ENCODE measurements around the gene SUPV3L1.
"Not testable (repeated sequence)": the region's sequence is repeated elsewhere in the genome, so short reads cannot be mapped to it uniquely, and the experiment has no call there.

SUPV3L1 gene

DNA sequence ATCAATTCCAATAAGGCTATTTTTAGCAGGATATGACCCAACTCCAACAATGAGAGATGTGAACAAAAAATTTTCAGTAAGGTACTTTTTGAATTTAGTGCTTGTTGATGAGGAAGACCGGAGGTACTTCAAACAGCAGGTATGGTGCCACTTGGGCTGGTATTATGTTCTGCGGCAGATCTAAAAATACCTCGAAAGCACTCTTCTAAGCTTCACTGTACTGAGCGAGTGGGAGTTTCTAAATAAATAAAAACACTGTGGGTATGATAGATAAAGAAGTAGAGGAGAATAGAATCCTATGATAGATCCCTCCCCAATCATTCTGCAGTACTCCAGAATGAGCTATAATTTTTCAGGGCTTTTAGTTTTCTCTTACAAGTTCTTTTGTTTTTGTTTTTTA lies 11.5 kb upstream of the SUPV3L1 start:
- Histone ChIP-seq H3K9ac (ENCODE audit: low read length) (no peak overlapping the region), H3K36me3 (ENCODE audit: insufficient read depth, low read length) (peaks cover 21% of the 10 kb centered on the region), H3K27me3 (ENCODE audit: control insufficient read depth in 1 of 2, insufficient read depth in 2 of 2, low read length in 2 of 2) (no peaks in the 10 kb centered on the region), H3K4me3 (ENCODE audit: low read depth in 1 of 2, low read length in 2 of 2) (no peak overlapping the region), H3K4me1 (ENCODE audit: insufficient read depth, low read length) (no peaks in the 10 kb centered on the region), H3K27ac (ENCODE audit: low read depth, low read length) (no peak overlapping the region), H3K9me3 (ENCODE audit: low read length) (no peaks in the 10 kb centered on the region)

DNA sequence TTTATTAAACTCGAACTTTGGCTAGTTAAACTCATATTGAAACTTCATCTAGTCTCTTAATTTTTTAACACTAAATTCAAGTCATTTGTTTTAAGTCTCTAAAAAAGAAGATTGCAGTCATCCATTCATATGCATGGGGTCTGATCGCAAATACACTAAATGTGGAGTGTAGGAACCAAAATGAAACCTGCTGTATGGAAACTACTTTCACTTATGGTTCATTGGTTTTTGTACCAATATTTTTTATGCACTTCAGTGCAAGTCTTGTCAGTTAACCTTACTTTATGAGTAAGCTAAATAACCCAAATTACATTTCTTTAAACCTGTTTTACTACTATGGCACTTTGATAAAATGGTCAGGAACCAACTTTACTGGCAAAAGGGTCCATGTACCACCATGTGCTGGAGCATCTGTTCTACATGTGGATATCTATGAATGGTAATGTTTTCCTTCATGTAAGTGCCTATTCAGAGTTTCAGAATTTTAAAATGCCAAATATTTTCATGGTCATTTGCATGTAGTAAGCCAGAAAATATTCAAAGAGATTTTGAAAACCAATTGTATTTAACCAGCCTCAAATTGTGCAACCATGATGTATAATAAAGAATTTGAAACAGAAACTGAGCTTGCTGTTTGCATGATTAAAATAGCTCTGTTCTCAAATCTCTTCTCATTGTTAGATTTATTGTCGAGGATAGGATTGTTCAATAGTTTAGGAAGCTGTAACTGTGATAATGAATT lies 7.6 kb upstream of the SUPV3L1 start:
- no peak overlapping the region for H3K4me3 ChIP-seq (ENCODE audit: low read depth in 1 of 2, low read length in 2 of 2)
- H3K4me1 ChIP-seq (ENCODE audit: insufficient read depth, low read length): no peaks in the 10 kb centered on the region
- no peak overlapping the region for H3K9ac ChIP-seq (ENCODE audit: low read length)
- no peaks in the 10 kb centered on the region for H3K27me3 ChIP-seq (ENCODE audit: control insufficient read depth in 1 of 2, insufficient read depth in 2 of 2, low read length in 2 of 2)
- H3K27ac ChIP-seq (ENCODE audit: low read depth, low read length): no peak overlapping the region
- H3K36me3 ChIP-seq (ENCODE audit: insufficient read depth, low read length): peaks cover 21% of the 10 kb centered on the region
- no peaks in the 10 kb centered on the region for H3K9me3 ChIP-seq (ENCODE audit: low read length)

DNA sequence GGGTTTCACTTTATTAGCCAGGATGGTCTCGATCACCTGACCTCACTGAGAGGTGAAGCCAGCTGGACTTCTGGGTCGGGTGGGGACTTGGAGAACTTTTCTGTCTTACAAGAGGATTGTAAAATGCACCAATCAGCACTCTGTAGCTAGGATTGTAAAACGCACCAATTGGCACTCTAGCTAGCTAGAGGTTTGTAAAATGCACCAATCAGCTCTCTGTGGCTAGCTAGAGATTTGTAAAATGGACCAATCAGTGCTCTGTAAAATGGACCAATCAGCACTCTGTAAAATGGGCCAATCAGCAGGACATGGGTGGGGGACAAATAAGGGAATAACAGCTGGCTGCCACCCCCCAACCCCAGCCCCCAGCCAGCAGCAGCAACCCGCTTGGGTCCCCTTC lies 4.7 kb upstream of the SUPV3L1 start:
- not testable (repeated sequence) for H3K4me1 ChIP-seq (ENCODE audit: insufficient read depth, low read length); H3K9ac ChIP-seq (ENCODE audit: low read length); H3K9me3 ChIP-seq (ENCODE audit: low read length); H3K27me3 ChIP-seq (ENCODE audit: control insufficient read depth in 1 of 2, insufficient read depth in 2 of 2, low read length in 2 of 2); H3K27ac ChIP-seq (ENCODE audit: low read depth, low read length); H3K4me3 ChIP-seq (ENCODE audit: low read depth in 1 of 2, low read length in 2 of 2)
- H3K36me3 ChIP-seq (ENCODE audit: insufficient read depth, low read length): peaks cover 13% of the 10 kb centered on the region

DNA sequence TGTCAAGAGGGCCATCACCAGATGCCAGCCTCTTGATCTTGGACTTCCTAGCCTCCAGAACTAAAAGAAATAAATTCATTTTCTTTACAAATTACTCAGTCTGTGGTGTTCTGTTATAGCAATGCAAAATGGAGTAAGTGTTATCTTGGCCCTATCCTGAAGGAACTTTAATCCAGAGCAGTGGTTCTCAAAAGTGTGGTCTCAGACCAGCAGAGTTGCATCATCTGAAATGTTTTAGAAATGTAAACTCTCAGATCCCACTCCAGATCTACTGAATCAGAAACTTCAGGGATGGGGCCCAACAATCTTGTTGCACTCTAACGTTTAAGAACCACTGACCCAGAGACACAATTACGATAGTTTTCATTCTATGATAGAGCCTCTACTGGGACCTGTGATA lies 3.2 kb upstream of the SUPV3L1 start:
- Histone ChIP-seq H3K4me1 (ENCODE audit: insufficient read depth, low read length) (peaks cover 18% of the 10 kb centered on the region), H3K4me3 (ENCODE audit: low read depth in 1 of 2, low read length in 2 of 2) (no peak overlapping the region), H3K27me3 (ENCODE audit: control insufficient read depth in 1 of 2, insufficient read depth in 2 of 2, low read length in 2 of 2) (no peaks in the 10 kb centered on the region), H3K27ac (ENCODE audit: low read depth, low read length) (no peak overlapping the region), H3K9me3 (ENCODE audit: low read length) (no peaks in the 10 kb centered on the region), H3K9ac (ENCODE audit: low read length) (no peak overlapping the region), H3K36me3 (ENCODE audit: insufficient read depth, low read length) (peaks cover 5% of the 10 kb centered on the region)

DNA sequence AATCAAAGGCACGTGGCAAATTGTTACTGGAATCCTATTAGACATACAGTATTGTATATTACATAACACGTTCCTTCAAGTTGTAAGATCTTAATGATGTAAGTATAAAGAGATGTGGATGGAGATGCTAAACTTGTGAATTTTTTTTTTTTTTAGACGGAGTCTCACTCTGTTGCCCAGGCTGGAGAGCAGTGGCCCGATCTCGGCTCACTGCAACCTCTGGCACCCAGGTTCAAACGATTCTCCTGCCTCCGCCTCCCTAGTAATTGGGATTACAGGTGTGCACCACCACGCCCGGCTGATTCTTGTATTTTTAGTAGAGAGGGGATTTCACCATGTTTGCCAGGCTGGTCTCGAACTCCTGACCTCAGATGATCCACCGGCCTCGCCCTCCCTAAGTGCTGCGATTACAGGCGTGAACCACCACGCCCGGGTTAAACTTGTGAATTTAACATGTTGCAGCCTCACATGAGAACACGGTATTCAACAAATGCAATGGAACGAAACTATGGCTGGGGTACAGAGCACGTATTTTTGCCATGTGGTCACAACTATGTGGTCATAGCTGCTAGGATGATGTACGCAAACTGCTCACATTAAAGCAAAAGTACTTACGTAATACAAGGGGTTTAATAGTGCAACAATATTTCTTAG lies 818 bp upstream of the SUPV3L1 start:
- peaks cover 8% of the 10 kb centered on the region for H3K36me3 ChIP-seq (ENCODE audit: insufficient read depth, low read length)
- H3K9ac ChIP-seq (ENCODE audit: low read length): peak overlapping the region; percentile 99
- H3K27me3 ChIP-seq (ENCODE audit: control insufficient read depth in 1 of 2, insufficient read depth in 2 of 2, low read length in 2 of 2): no peaks in the 10 kb centered on the region
- H3K4me3 ChIP-seq (ENCODE audit: low read depth in 1 of 2, low read length in 2 of 2): peak overlapping the region; percentile 98 to 100
- H3K9me3 ChIP-seq (ENCODE audit: low read length): no peaks in the 10 kb centered on the region
- H3K27ac ChIP-seq (ENCODE audit: low read depth, low read length): peak overlapping the region; percentile 98
- peaks cover 25% of the 10 kb centered on the region for H3K4me1 ChIP-seq (ENCODE audit: insufficient read depth, low read length)

DNA sequence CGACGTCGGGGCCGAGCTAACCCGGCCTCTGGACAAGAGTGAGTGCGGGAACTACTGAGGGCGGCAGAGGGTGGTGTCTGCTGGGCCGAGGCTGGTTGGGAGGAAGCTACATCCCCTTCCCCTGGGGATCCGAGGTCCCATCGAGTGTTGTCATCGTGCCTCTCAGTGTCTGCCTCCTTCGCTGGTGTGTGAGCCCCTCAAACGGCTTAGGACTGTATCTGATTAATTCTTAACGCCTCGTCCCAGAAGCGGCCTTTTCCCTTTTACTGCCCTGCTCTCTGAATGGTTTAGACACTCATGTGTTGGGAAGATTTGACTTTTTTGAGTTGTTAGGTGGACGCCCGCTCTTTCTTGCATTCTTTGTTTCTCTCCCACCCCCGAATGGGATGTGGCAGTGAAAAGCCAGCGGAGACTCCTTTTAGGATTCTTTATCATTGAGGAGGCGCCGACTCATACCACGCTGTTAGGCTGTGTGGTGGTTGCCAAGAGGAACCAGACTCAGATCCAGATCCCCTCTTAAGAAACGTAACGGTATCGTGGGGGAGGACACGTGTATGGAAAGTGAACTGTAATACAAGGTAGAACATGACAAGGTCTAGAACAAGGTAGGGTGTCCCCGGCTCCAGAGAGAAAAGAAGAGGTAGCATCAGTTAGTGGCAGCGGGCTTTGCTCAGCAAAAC lies 631 bp downstream of the SUPV3L1 start:
- Histone ChIP-seq H3K27me3 (ENCODE audit: control insufficient read depth in 1 of 2, insufficient read depth in 2 of 2, low read length in 2 of 2) (no peaks in the 10 kb centered on the region), H3K36me3 (ENCODE audit: insufficient read depth, low read length) (peaks cover 8% of the 10 kb centered on the region), H3K9ac (ENCODE audit: low read length) (peak overlapping the region; percentile 99), H3K4me1 (ENCODE audit: insufficient read depth, low read length) (peaks cover 25% of the 10 kb centered on the region), H3K9me3 (ENCODE audit: low read length) (no peaks in the 10 kb centered on the region), H3K4me3 (ENCODE audit: low read depth in 1 of 2, low read length in 2 of 2) (peak overlapping the region; percentile 98 to 100), H3K27ac (ENCODE audit: low read depth, low read length) (peak overlapping the region; percentile 98)

DNA sequence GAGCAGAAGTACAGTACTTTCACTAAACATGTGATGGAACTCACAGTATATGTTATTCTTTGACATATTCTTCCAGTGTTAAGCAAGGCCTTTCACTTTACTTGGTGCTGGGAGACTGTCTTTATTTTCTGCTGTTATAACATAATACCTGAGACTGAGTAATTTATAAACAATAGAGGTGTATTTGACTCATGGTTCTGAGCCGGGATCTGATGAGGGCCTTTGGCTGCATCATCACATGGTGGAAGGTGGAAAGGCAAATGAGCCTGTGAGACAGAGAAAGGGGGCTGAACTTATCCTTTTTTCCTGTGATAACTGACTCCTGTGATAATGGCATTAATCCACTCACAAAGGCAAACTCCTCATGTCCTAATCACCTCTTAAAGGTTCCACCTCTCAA lies 1.4 kb downstream of the SUPV3L1 start:
- Histone ChIP-seq H3K27me3 (ENCODE audit: control insufficient read depth in 1 of 2, insufficient read depth in 2 of 2, low read length in 2 of 2) (no peaks in the 10 kb centered on the region), H3K9ac (ENCODE audit: low read length) (no peak overlapping the region), H3K36me3 (ENCODE audit: insufficient read depth, low read length) (peaks cover 14% of the 10 kb centered on the region), H3K27ac (ENCODE audit: low read depth, low read length) (no peak overlapping the region), H3K9me3 (ENCODE audit: low read length) (no peaks in the 10 kb centered on the region), H3K4me1 (ENCODE audit: insufficient read depth, low read length) (peaks cover 25% of the 10 kb centered on the region), H3K4me3 (ENCODE audit: low read depth in 1 of 2, low read length in 2 of 2) (peak overlapping the region in 1 of 2 donors; percentile 100)

DNA sequence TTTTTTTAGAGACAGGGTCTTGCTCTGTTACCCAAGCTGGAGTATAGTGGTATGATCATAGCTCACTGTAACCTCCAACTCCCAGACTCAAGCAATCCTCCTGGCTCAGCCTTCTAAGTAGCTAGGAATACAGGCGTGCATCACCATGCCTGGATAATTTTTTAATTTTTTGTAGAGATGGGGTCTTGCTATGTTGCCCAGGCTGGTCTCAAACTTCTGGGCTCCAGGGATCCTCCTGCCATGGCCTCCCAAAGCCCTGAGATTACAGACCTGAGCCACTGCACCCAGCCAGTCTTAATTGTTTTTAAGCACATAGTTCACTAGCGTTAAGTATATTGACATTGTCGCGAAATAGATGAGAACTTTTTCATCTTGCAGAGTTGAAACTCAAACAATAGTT lies 2.0 kb downstream of the SUPV3L1 start:
- peaks cover 20% of the 10 kb centered on the region for H3K36me3 ChIP-seq (ENCODE audit: insufficient read depth, low read length)
- H3K9me3 ChIP-seq (ENCODE audit: low read length): no peaks in the 10 kb centered on the region
- no peak overlapping the region for H3K9ac ChIP-seq (ENCODE audit: low read length)
- H3K27ac ChIP-seq (ENCODE audit: low read depth, low read length): no peak overlapping the region
- H3K4me3 ChIP-seq (ENCODE audit: low read depth in 1 of 2, low read length in 2 of 2): no peak overlapping the region
- H3K27me3 ChIP-seq (ENCODE audit: control insufficient read depth in 1 of 2, insufficient read depth in 2 of 2, low read length in 2 of 2): no peaks in the 10 kb centered on the region
- peaks cover 25% of the 10 kb centered on the region for H3K4me1 ChIP-seq (ENCODE audit: insufficient read depth, low read length)

DNA sequence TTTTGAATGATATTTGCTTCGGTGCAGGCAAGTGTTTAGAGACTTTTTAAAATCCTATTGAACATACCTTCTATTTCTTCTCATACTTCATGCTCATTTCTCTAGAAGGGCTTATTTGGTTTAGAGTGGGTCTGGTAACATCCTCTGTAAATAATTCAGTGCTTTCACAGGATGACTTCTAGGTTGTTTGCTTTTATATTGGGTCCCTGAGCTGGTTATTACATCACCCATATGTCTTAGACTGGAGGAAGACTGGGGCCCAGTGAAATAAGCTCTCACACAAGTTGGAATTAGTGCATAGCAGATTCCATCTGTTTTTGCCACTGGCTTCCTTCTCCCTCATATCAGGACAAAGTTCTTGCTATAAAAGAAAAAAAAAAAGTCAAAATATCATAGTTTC lies 6.5 kb downstream of the SUPV3L1 start:
- no peak overlapping the region for H3K4me3 ChIP-seq (ENCODE audit: low read depth in 1 of 2, low read length in 2 of 2)
- no peaks in the 10 kb centered on the region for H3K27me3 ChIP-seq (ENCODE audit: control insufficient read depth in 1 of 2, insufficient read depth in 2 of 2, low read length in 2 of 2)
- no peak overlapping the region for H3K9ac ChIP-seq (ENCODE audit: low read length)
- H3K36me3 ChIP-seq (ENCODE audit: insufficient read depth, low read length): peaks cover 40% of the 10 kb centered on the region
- H3K27ac ChIP-seq (ENCODE audit: low read depth, low read length): no peak overlapping the region
- H3K4me1 ChIP-seq (ENCODE audit: insufficient read depth, low read length): peaks cover 7% of the 10 kb centered on the region
- no peaks in the 10 kb centered on the region for H3K9me3 ChIP-seq (ENCODE audit: low read length)

DNA sequence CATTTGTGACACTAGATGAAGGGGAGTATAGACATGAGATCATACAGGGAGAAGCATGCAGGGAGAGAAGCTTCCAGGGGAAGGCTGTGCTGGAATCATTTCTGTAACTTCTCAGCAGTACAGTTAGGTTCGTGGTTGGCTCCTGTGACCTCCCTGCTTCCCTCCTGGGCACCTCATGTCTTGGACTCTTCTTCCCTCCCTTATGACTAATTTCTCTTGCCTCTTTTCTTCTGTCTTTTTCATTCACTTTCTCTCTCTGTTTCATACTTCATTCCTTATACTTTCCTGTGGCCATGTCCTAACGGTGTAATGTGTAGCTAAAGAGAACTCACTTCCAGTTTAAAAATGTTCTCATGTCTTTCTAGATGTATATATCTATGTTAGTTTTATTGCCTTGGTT lies 21.0 kb downstream of the SUPV3L1 start:
- H3K27ac ChIP-seq (ENCODE audit: low read depth, low read length): no peak overlapping the region
- no peak overlapping the region for H3K9ac ChIP-seq (ENCODE audit: low read length)
- H3K36me3 ChIP-seq (ENCODE audit: insufficient read depth, low read length): peaks cover 38% of the 10 kb centered on the region
- no peaks in the 10 kb centered on the region for H3K27me3 ChIP-seq (ENCODE audit: control insufficient read depth in 1 of 2, insufficient read depth in 2 of 2, low read length in 2 of 2)
- no peaks in the 10 kb centered on the region for H3K4me1 ChIP-seq (ENCODE audit: insufficient read depth, low read length)
- H3K9me3 ChIP-seq (ENCODE audit: low read length): no peaks in the 10 kb centered on the region
- no peak overlapping the region for H3K4me3 ChIP-seq (ENCODE audit: low read depth in 1 of 2, low read length in 2 of 2)

DNA sequence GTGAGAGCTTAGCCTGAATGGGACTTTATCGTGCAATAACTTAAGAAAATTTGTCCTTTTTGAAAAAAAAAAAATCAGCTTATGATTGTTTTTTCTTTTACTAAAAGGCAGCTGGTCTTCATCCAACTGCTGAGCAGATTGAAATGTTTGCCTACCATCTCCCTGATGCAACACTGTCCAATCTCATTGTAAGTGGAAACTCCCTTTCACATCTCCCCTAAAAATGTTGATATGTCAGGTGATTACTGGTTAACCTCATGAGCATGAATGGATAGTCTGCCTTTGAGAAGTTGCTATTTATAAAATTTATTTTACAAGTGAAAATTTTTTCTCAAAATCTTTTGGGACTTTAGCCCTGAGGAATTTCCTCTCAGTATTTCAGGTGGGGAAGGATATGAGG lies 22.3 kb downstream of the SUPV3L1 start:
- H3K36me3 ChIP-seq (ENCODE audit: insufficient read depth, low read length): peaks cover 48% of the 10 kb centered on the region
- H3K4me3 ChIP-seq (ENCODE audit: low read depth in 1 of 2, low read length in 2 of 2): no peak overlapping the region
- H3K27me3 ChIP-seq (ENCODE audit: control insufficient read depth in 1 of 2, insufficient read depth in 2 of 2, low read length in 2 of 2): no peaks in the 10 kb centered on the region
- no peaks in the 10 kb centered on the region for H3K4me1 ChIP-seq (ENCODE audit: insufficient read depth, low read length)
- no peak overlapping the region for H3K9ac ChIP-seq (ENCODE audit: low read length)
- no peaks in the 10 kb centered on the region for H3K9me3 ChIP-seq (ENCODE audit: low read length)
- H3K27ac ChIP-seq (ENCODE audit: low read depth, low read length): no peak overlapping the region
